Activated T-cell treated with anti-CD3 and anti-CD28 coated beads, Interleukin-2, amount 50 U/mL, for 4 hours (primary cell): ENCODE results near the gene LIPC. TPM values are rescaled to one million over a fixed set of nuclear protein-coding genes. Genes with fewer than 3 reads are reported as not detected.

Experiments used
- ATAC-seq, 2 donors: fragments of 200-7000 bp; cut with Tn5 transposase; one replicate each; pipeline ENCODE4 v1.10.0; 2021
- DNase-seq: peaks from one replicate; pipeline ENCODE4 v3.0.0-alpha.2; 2020
- H3K27me3 Mint-ChIP-seq: one replicate; pipeline ENCODE4 v1.8.0; 2021; ENCODE audit warnings: low read depth, mixed read lengths
- H3K36me3 Mint-ChIP-seq: one replicate; pipeline ENCODE4 v1.8.0; 2022; ENCODE audit warnings: mixed read lengths; ENCODE audit not compliant: insufficient read depth
- H3K4me1 Mint-ChIP-seq: one replicate; pipeline ENCODE4 v1.8.0; 2021; ENCODE audit warnings: low read depth, mixed read lengths
- H3K4me3 Mint-ChIP-seq: one replicate; pipeline ENCODE4 v1.8.0; 2021; ENCODE audit warnings: mild to moderate bottlenecking, moderate library complexity, mixed read lengths
- H3K9me3 Mint-ChIP-seq: one replicate; pipeline ENCODE4 v1.8.0; 2021; ENCODE audit warnings: mixed read lengths
- total RNA-seq, 3 donors: library from RNA; stranded (reverse); gene quantifications; one replicate each; pipeline ENCODE4 v1.2.1, GENCODE V29; 2021

The LIPC gene
- total RNA-seq, 3 donors from 2014 or later, result 0.28 TPM; not detected in 2

DNA sequence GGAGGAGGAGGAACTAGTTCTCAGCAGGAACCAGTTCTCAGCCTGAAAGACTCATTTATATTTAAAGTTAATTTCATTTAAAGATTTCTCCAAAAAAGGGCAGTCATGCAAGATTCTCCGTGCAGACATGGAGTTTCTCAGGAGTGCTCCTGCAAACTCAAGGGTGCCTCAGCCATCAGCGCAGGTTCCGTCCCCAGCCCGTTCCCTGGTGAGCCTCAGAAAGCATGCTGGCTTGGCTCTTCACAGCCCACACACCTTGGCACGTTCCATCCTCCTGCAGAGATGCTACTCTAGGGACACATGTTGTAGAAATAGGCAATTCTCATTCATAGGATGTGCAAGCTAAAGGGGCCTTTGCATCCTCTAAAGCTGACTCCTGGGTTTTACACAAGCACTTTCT, 123.0 kb downstream of the LIPC start:
- Mint-ChIP-seq H3K4me3 (no peak overlapping the region), H3K4me1 (peaks cover 7% of the 10 kb centered on the region), H3K36me3 (no peaks in the 10 kb centered on the region), H3K27me3 (peaks cover 9% of the 10 kb centered on the region), H3K9me3 (no peaks in the 10 kb centered on the region)
- DNase-seq (no peak), ATAC-seq (no peak)

DNA sequence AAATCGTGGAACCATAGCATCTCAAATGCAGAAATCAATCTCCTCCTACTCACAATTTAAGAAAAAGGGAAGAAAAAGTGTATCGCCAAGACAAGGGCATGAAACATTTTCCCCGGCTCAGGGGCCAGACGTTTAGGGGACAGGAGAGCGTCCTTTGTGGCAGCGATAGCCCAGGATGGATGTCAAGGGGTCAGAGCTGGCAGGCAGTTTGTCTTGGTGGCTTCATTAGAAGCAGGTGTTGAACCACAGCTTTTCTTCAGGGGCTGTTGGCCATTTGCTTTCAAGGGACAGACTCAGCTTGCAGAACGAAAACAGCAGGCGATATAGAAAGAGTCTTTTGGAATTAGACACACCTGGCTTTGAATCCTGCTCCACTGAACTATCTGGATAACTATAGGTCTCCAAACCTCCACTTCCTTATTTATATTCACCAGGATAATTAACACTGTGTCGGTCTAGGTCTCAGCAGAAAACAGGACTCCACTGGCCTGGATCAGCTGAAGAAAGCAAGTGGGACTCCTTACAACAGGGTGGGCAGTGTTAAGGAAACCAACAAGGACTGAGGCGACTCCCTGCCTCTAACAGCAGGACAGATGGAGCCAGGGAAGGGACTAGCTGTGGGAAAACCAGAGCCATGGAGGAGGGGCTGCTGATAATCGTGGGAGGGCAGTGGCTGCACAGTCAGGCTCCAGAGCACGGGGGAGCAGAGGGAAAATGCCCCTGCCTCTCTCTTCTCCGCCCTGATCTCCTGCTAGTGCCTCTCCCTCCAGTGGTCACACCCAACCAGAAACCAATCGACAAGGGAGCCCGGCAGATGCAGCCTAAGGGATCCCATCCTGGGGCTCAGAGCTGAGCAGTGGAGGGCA, 123.6 kb downstream of the LIPC start:
- peaks cover 9% of the 10 kb centered on the region for H3K27me3 Mint-ChIP-seq
- ATAC-seq (no peak), DNase-seq (no peak)
- H3K9me3 Mint-ChIP-seq, result no peaks in the 10 kb centered on the region
- H3K36me3 Mint-ChIP-seq, result no peaks in the 10 kb centered on the region
- H3K4me1 Mint-ChIP-seq, result peaks cover 7% of the 10 kb centered on the region
- no peak overlapping the region for H3K4me3 Mint-ChIP-seq

- Mint-ChIP-seq H3K4me3 (no peak overlapping the region), H3K27me3 (peaks cover 9% of the 10 kb centered on the region), H3K9me3 (no peaks in the 10 kb centered on the region), H3K36me3 (no peaks in the 10 kb centered on the region), H3K4me1 (peaks cover 7% of the 10 kb centered on the region)
- ATAC-seq (no peak), DNase-seq (no peak)
These were observed 124.2 kb downstream of the LIPC start for GRCh38 chr15:58556028-58556361.

GRCh38 chr15:58556541-58556940, 124.8 kb downstream of the LIPC start:
- no peak for ATAC-seq
- Mint-ChIP-seq H3K36me3 (no peaks in the 10 kb centered on the region), H3K9me3 (no peaks in the 10 kb centered on the region)

GRCh38 chr15:58558777-58559176, 127.0 kb downstream of the LIPC start:
- DNase-seq, result no peak
- Mint-ChIP-seq H3K4me3 (no peak overlapping the region), H3K4me1 (no peaks in the 10 kb centered on the region), H3K27me3 (no peaks in the 10 kb centered on the region), H3K36me3 (no peaks in the 10 kb centered on the region), H3K9me3 (no peaks in the 10 kb centered on the region)
- ATAC-seq, result no peak

More at GRCh38 chr15:58556541-58556940, 124.8 kb downstream of the LIPC start:
- no peak for DNase-seq
- H3K4me1 Mint-ChIP-seq, result peaks cover 1% of the 10 kb centered on the region
- peaks cover 6% of the 10 kb centered on the region for H3K27me3 Mint-ChIP-seq
- no peak overlapping the region for H3K4me3 Mint-ChIP-seq

DNA sequence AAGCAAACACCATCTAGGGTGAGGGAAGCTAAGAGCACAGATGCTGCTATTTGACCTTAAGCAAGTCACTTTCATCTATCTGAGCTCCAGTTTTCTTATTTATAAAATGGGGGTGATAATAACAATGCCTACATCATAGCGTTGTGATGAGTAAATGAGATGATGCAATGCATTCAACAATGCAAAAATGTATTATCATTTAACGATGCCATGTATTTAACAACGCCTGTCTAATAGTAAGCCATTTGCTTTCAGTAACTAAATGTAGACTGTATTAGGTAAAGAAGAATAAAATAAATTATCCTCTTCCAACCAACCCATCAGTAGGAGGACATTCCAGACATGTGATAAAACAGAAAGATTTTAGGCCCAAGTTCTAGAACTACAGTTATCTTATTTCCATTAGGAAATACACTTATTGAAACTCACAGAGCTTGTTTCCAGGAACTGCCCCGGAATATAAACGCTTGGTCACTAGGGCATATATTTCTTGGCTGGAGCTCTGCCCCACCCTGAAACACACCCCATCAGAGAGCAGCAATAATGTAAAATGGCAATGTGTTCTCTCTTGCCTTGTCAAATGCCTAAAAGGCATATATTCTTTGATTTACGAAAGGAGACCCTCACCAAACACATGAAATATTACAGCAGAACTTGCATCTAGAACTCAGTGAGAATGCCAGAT, 128.3 kb downstream of the LIPC start:
- DNase-seq, result no peak
- Mint-ChIP-seq H3K9me3 (no peaks in the 10 kb centered on the region), H3K4me3 (no peak overlapping the region), H3K27me3 (no peaks in the 10 kb centered on the region), H3K4me1 (no peaks in the 10 kb centered on the region), H3K36me3 (no peaks in the 10 kb centered on the region)
- no peak for ATAC-seq

DNA sequence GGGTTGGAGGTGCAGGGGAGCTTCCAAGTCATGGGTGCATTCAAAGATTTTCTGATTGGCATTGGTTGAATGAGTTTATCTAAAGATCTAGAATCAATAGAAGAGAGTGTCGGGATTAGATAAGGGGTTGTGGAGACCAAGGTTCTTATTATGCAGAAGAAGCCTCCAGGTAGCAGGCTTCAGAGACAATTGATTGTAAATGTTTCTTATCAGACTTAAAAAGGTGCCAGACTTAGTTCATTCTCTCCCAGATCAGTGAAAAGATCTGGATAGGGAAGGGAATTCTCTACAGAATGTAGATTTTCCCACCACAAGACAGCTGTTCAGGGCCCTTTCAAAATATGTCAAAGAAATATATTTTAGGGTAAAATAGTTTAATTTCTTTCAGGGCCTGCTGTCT, 129.5 kb downstream of the LIPC start:
- H3K27me3 Mint-ChIP-seq, result no peaks in the 10 kb centered on the region
- no peak overlapping the region for H3K4me3 Mint-ChIP-seq
- ATAC-seq, result no peak
- no peaks in the 10 kb centered on the region for H3K36me3 Mint-ChIP-seq
- H3K9me3 Mint-ChIP-seq, result no peaks in the 10 kb centered on the region
- H3K4me1 Mint-ChIP-seq, result no peaks in the 10 kb centered on the region
- DNase-seq, result no peak

DNA sequence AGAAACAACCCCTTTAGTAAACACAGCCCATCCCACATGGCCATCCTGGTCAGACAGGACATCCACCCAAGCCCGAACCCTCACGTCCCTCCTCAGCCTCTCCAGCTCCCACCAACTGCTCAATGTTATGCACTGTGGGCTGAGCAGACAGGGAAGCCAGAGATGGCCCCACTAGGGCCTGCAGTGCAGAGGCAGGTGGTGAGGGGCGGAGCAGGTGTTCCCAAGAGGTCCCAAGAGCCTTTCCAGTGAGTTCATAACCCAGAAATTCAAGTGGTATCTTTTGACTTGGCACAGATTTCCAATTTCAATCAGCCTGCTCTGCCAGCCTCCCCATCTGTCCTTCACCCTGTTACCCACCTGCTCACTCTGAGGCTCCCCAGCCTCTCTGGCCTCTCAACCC, 130.3 kb downstream of the LIPC start:
- Mint-ChIP-seq H3K27me3 (no peaks in the 10 kb centered on the region), H3K36me3 (no peaks in the 10 kb centered on the region), H3K4me3 (no peak overlapping the region), H3K9me3 (no peaks in the 10 kb centered on the region), H3K4me1 (no peaks in the 10 kb centered on the region)
- DNase-seq (no peak), ATAC-seq (no peak)

DNA sequence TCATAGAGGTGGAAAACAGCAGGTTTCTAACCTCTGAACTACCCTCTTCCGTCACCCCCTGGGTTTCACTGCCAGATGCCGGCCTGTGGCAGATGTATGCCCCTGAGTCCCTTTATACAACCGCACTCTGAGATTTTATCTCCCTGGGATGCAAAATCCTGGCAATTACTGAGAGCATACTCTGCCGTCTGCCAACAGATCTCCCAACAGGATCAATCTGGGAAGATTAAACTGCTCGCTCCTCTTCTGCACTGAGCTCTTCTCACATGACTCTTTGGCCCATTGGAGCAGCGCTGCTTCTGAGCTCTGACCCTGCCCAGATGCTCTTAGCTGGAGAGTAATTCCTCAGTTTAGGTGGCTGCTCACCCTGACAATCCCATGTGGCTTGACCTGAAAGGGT, 133.2 kb downstream of the LIPC start:
- peaks cover 10% of the 10 kb centered on the region for H3K4me1 Mint-ChIP-seq
- H3K9me3 Mint-ChIP-seq, result no peaks in the 10 kb centered on the region
- H3K36me3 Mint-ChIP-seq, result no peaks in the 10 kb centered on the region
- no peak overlapping the region for H3K4me3 Mint-ChIP-seq
- DNase-seq (no peak), ATAC-seq (no peak)
- H3K27me3 Mint-ChIP-seq, result no peaks in the 10 kb centered on the region

DNA sequence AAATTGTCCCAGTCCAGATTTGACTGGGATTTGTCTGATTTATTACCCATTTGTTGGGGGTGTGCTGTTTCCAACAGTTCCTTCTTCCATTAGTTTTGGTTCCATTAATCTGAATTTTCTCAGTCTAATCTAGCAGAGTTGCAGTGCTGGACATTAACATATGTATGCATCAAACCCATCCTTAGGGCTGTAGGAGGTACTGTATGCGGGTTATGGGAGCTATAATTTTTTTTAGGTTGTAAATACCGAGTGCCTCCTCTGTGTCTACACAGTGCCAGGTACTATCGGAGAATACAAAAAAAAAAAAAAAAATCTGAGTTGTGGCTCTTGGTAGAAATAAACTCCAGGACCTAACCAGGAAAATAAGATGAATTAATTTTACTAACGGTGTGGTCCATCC, 133.8 kb downstream of the LIPC start:
- Mint-ChIP-seq H3K36me3 (no peaks in the 10 kb centered on the region), H3K4me1 (peaks cover 10% of the 10 kb centered on the region), H3K27me3 (no peaks in the 10 kb centered on the region), H3K4me3 (no peak overlapping the region), H3K9me3 (no peaks in the 10 kb centered on the region)
- ATAC-seq, result no peak
- no peak for DNase-seq

GRCh38 chr15:58566029-58566428, 134.2 kb downstream of the LIPC start:
- H3K36me3 Mint-ChIP-seq, result no peaks in the 10 kb centered on the region
- peaks cover 10% of the 10 kb centered on the region for H3K4me1 Mint-ChIP-seq
- H3K27me3 Mint-ChIP-seq, result no peaks in the 10 kb centered on the region
- ATAC-seq (no peak), DNase-seq (no peak)
- H3K9me3 Mint-ChIP-seq, result no peaks in the 10 kb centered on the region
- no peak overlapping the region for H3K4me3 Mint-ChIP-seq

GRCh38 chr15:58568157-58568571, 136.4 kb downstream of the LIPC start:
- H3K36me3 Mint-ChIP-seq, result no peaks in the 10 kb centered on the region
- no peak overlapping the region for H3K4me3 Mint-ChIP-seq
- H3K27me3 Mint-ChIP-seq, result no peaks in the 10 kb centered on the region

DNA sequence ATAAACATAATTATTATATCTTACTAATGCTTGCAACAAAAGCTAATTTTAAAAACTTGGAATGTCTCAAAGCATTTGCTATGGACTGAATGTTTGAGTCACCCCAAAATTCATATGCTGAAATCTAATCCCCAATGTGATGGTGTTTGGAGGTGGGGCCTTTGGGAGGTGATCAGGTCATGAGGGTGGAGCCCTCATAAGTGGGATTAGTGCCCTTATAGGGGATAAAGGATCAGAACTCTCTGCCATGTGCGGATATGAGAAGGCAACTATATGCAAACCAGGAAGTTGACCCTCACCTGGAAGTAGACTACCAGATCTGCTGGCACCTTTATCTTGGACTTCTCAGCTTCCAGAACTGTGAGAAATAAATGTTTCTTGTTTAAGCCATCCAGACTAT, 137.7 kb downstream of the LIPC start:
- no peak for DNase-seq
- no peak for ATAC-seq

More at GRCh38 chr15:58568157-58568571, 136.4 kb downstream of the LIPC start:
- Mint-ChIP-seq H3K4me1 (peaks cover 10% of the 10 kb centered on the region), H3K9me3 (no peaks in the 10 kb centered on the region)
- ATAC-seq (peak; percentile 32 to 65), DNase-seq (no peak)

DNA sequence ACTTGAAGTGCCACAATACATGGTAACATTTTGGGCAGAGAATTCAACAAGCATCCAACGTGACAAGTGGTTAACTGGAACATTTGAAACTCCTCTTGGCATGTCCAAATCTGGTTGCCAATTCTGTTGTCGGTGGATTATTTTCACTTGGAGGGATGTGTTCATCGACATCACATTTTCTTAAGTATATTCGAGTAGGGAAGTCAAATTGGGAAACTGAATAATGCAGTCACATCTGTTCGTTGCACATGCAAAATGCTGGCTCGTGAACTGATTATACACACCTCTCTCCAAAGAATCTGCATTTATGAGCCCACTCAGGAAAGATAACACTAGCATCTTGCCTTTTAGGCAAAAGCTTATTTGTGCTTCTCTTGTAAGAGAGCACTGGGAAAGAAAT, 139.7 kb downstream of the LIPC start:
- Mint-ChIP-seq H3K4me1 (peaks cover 19% of the 10 kb centered on the region), H3K9me3 (no peaks in the 10 kb centered on the region), H3K4me3 (no peak overlapping the region), H3K36me3 (no peaks in the 10 kb centered on the region), H3K27me3 (no peaks in the 10 kb centered on the region)
- DNase-seq, result no peak
- ATAC-seq, result no peak

More for the DNA sequence above, 137.7 kb downstream of the LIPC start:
- Mint-ChIP-seq H3K4me1 (peaks cover 10% of the 10 kb centered on the region), H3K36me3 (no peaks in the 10 kb centered on the region), H3K9me3 (no peaks in the 10 kb centered on the region), H3K27me3 (no peaks in the 10 kb centered on the region), H3K4me3 (no peak overlapping the region)

DNA sequence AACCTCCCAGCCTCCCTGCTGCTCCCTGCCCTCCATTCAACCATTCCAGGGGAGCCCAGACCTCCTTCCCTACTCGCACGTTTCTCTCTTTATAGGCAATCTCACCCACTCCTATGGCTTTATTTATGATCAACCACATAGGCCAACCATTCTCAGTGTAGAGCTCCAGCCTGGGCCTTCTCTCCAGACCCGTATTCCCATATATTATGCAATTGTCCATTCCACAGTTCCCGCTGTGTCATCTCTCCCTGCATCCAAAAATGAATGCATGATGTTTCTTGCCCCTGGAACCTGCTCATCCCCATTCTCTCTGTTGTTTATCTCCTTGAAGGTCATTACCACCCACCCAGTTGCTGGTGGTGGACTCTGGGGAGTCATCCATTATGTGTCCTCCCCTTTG, 140.7 kb downstream of the LIPC start:
- no peak for DNase-seq
- H3K36me3 Mint-ChIP-seq, result no peaks in the 10 kb centered on the region
- peaks cover 18% of the 10 kb centered on the region for H3K4me1 Mint-ChIP-seq
- ATAC-seq, result no peak
- no peak overlapping the region for H3K4me3 Mint-ChIP-seq
- H3K9me3 Mint-ChIP-seq, result no peaks in the 10 kb centered on the region
- no peaks in the 10 kb centered on the region for H3K27me3 Mint-ChIP-seq
